Keratinocyte (primary cell): ENCODE results near the gene NR1H4. TPM values are rescaled to one million over a fixed set of nuclear protein-coding genes. Genes with fewer than 3 reads are reported as not detected.

Experiments used
- DNase-seq: peaks from one replicate; pipeline ENCODE4 v3.0.0-alpha.2; 2011; ENCODE audit warnings: low read depth, missing footprints, low spot score
- FAIRE-seq: peaks from 2 replicates; lab custom pipeline; 2011; peaks lifted over from hg19 to GRCh38; lab: Jason Lieb, UNC
- H2AFZ ChIP-seq: 2 replicates; pipeline ENCODE4 v1.6.0; 2012; ENCODE audit warnings: low read length, control low read depth, inconsistent platforms; ENCODE audit not compliant: control insufficient read depth
- H3K27ac ChIP-seq: 2 replicates; pipeline ENCODE4 v1.5.1; 2011; ENCODE audit warnings: low read length; ENCODE audit not compliant: control insufficient read depth, insufficient read depth
- H3K27me3 ChIP-seq: 3 replicates; pipeline ENCODE4 v1.6.0; 2011; ENCODE audit warnings: low read length; ENCODE audit not compliant: control insufficient read depth, insufficient read depth; ENCODE audit errors: extremely low read depth
- H3K36me3 ChIP-seq, 2 experiments: 2 replicates in 1 of 2; 3 replicates in 1 of 2; pipeline ENCODE4 v1.5.1; 2011; ENCODE audit warnings: low read length in 2 of 2, mild to moderate bottlenecking in 1 of 2; ENCODE audit not compliant: control insufficient read depth in 2 of 2, insufficient read depth in 2 of 2; ENCODE audit errors: extremely low read depth in 1 of 2
- H3K4me1 ChIP-seq: 3 replicates; pipeline ENCODE4 v1.5.1; 2011; ENCODE audit warnings: low read length; ENCODE audit not compliant: control insufficient read depth, insufficient read depth; ENCODE audit errors: extremely low read depth
- H3K4me2 ChIP-seq: 3 replicates; pipeline ENCODE4 v1.6.0; 2011; ENCODE audit warnings: low read depth, low read length; ENCODE audit not compliant: control insufficient read depth, insufficient read depth; ENCODE audit errors: extremely low read depth
- H3K4me3 ChIP-seq, 3 experiments: fragments of 200-600 bp in 1 of 3; sonication (generic) in 1 of 3; 2 replicates in 2 of 3; 3 replicates in 1 of 3; pipeline ENCODE4 v1.5.1; 2011 to 2016; ENCODE audit warnings: low read length in 3 of 3, mild to moderate bottlenecking in 3 of 3, control low read depth in 2 of 3, inconsistent platforms in 1 of 3, low read depth in 1 of 3, mixed read lengths in 1 of 3, mixed run types in 1 of 3, moderate library complexity in 1 of 3; ENCODE audit not compliant: control insufficient read depth in 2 of 3, insufficient read depth in 2 of 3; ENCODE audit errors: extremely low read depth in 1 of 3
- H3K79me2 ChIP-seq: 2 replicates; pipeline ENCODE4 v1.6.0; 2012; ENCODE audit warnings: low read length; ENCODE audit not compliant: control insufficient read depth, insufficient read depth
- H3K9ac ChIP-seq: 3 replicates; pipeline ENCODE4 v1.6.0; 2011; ENCODE audit warnings: low read length; ENCODE audit not compliant: control insufficient read depth, insufficient read depth; ENCODE audit errors: extremely low read depth
- H3K9me1 ChIP-seq: 3 replicates; pipeline ENCODE4 v1.6.0; 2011; ENCODE audit warnings: low read length; ENCODE audit not compliant: control insufficient read depth, insufficient read depth; ENCODE audit errors: extremely low read depth
- H3K9me3 ChIP-seq: 2 replicates; pipeline ENCODE4 v1.5.1; 2012; ENCODE audit warnings: low read depth, low read length; ENCODE audit not compliant: control insufficient read depth
- H4K20me1 ChIP-seq: 3 replicates; pipeline ENCODE4 v1.6.0; 2011; ENCODE audit warnings: low read length; ENCODE audit not compliant: control insufficient read depth, insufficient read depth; ENCODE audit errors: extremely low read depth
- EZH2 ChIP-seq: IDR thresholded peaks from one replicate; pipeline ENCODE4 v1.6.1; 2012; ENCODE audit warnings: inconsistent platforms, mild to moderate bottlenecking, low read length, moderate library complexity
- dilution Hi-C: fragments of 300-500 bp; cut with MboI; formaldehyde crosslinking; loops from one replicate; pipeline ENCODE4 v1.7.0; 2020; ENCODE audit warnings: low sequenced_read_pairs; ENCODE audit not compliant: extremely low pct_ligation_motif_present
- polyA plus RNA-seq, 5 experiments: library from polyadenylated mRNA; depleted of rRNA in 3 of 5; stranded (reverse) in 3 of 5; stranded (forward) in 1 of 5; unstranded in 1 of 5; fragments of >200 nt; gene quantifications; 1 replicate in 1 of 5; 2 replicates in 3 of 5; 3 replicates in 1 of 5; pipeline versions ENCODE4 v1.2.1 to v1.2.3, GENCODE V29; 2011 to 2012; ENCODE audit warnings: missing spikeins in 2 of 5, low read depth in 1 of 5, low replicate concordance in 1 of 5
- TF ChIP-seq, protein P1 (sequence below), 3 experiments: IDR thresholded peaks in 1 of 3; conservative IDR thresholded peaks in 1 of 3; optimal IDR thresholded peaks in 1 of 3; 2 replicates in 2 of 3; 3 replicates in 1 of 3; pipeline versions ENCODE3 to v1.5.1; 2011; ENCODE audit warnings: low read length in 3 of 3, mild to moderate bottlenecking in 3 of 3, moderate library complexity in 2 of 3, control low read depth in 1 of 3, inconsistent platforms in 1 of 3; ENCODE audit not compliant: insufficient read depth in 2 of 3; ENCODE audit errors: extremely low read depth in 1 of 3

Gene NR1H4
- polyA plus RNA-seq, 1 donor (not counting 4 experiments of a cell fraction or from before 2014, with no cell fraction given) = not detected

DNA sequence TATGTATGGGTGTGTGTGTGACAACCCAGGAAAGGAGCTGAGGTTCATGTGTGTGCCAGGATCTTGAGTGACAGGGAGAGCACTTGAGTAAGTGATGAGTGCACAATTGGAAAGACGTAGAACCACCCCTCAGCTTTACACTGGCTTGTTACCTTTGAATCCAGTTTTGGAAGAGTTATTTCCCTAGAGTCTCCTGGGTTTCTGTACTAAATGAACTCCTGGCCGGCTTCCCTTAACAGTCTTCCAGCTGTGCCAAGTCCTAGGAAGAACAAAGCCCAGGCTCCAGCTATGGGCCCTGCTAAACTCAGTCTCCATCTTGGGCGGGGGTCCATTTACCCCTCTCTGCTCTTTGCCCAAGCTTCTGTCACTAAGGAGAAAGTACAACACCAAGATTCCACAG lies 19.7 kb upstream of the NR1H4 start:
- no peaks in the 10 kb centered on the region for H3K9me1 ChIP-seq
- H3K27ac ChIP-seq = no peak overlapping the region
- FAIRE-seq = no peak

DNA sequence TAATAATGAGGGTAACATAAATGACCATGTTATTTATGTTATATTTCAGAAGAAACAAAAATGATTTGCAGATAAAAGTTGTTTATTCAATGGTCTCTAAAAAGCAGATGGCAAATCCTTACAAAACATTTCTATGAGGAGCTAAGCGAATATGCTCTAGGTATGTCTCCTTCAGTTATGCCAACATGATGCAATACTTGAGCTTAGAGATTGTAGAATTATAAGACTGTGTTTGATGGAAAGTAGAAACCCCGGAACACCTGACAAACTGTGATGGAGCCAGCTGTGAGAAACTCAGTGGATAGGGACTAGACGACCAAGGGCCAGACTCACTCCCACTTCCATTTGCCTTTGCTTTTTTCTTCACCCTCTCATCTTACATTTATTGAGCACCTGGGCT lies 17.8 kb upstream of the NR1H4 start:
- Histone ChIP-seq H3K9me3 (no peaks in the 10 kb centered on the region), H3K4me3 (no peak overlapping the region), H3K9ac (no peak overlapping the region), H3K4me2 (no peak overlapping the region), H3K36me3 (no peaks in the 10 kb centered on the region), H4K20me1 (no peaks in the 10 kb centered on the region), H3K27ac (no peak overlapping the region), H3K4me1 (no peaks in the 10 kb centered on the region), H3K79me2 (no peaks in the 10 kb centered on the region), H3K9me1 (no peaks in the 10 kb centered on the region), H2AFZ (no peak overlapping the region), H3K27me3 (no peaks in the 10 kb centered on the region)
- no peak for FAIRE-seq
- dilution Hi-C loops = no loop called here
- DNase-seq = no peak
- no peak for TF ChIP-seq EZH2
- TF ChIP-seq, protein P1, sequence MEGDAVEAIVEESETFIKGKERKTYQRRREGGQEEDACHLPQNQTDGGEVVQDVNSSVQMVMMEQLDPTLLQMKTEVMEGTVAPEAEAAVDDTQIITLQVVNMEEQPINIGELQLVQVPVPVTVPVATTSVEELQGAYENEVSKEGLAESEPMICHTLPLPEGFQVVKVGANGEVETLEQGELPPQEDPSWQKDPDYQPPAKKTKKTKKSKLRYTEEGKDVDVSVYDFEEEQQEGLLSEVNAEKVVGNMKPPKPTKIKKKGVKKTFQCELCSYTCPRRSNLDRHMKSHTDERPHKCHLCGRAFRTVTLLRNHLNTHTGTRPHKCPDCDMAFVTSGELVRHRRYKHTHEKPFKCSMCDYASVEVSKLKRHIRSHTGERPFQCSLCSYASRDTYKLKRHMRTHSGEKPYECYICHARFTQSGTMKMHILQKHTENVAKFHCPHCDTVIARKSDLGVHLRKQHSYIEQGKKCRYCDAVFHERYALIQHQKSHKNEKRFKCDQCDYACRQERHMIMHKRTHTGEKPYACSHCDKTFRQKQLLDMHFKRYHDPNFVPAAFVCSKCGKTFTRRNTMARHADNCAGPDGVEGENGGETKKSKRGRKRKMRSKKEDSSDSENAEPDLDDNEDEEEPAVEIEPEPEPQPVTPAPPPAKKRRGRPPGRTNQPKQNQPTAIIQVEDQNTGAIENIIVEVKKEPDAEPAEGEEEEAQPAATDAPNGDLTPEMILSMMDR (optimal IDR thresholded peaks at IDR 0.05 in 1 of 3, IDR thresholded peaks at IDR 0.05 in 1 of 3, conservative IDR thresholded peaks at IDR 0.05 in 1 of 3; ENCODE audit: extremely low read depth in 1 of 3, insufficient read depth in 2 of 3, low read length in 3 of 3) = no peak

More for the DNA sequence above, 19.7 kb upstream of the NR1H4 start:
- Histone ChIP-seq H3K4me1 (no peaks in the 10 kb centered on the region), H3K9me3 (no peaks in the 10 kb centered on the region), H3K4me2 (no peak overlapping the region), H3K36me3 (no peaks in the 10 kb centered on the region), H3K4me3 (no peak overlapping the region), H2AFZ (no peak overlapping the region), H4K20me1 (no peaks in the 10 kb centered on the region), H3K27me3 (no peaks in the 10 kb centered on the region), H3K9ac (no peak overlapping the region), H3K79me2 (no peaks in the 10 kb centered on the region)
- dilution Hi-C loops = no loop called here
- TF ChIP-seq EZH2 = no peak
- TF ChIP-seq, protein P1 (optimal IDR thresholded peaks at IDR 0.05 in 1 of 3, IDR thresholded peaks at IDR 0.05 in 1 of 3, conservative IDR thresholded peaks at IDR 0.05 in 1 of 3; ENCODE audit: extremely low read depth in 1 of 3, insufficient read depth in 2 of 3, low read length in 3 of 3) = no peak
- no peak for DNase-seq
